Smooth muscle cell of the pulmonary artery (primary cell): ENCODE results near the gene TM2D3. TPM values are rescaled to one million over a fixed set of nuclear protein-coding genes. Genes with fewer than 3 reads are reported as not detected.

Experiments used
- total RNA-seq: library from RNA; depleted of rRNA; stranded (reverse); fragments of >200 nt; gene quantifications from 2 replicates; pipeline ENCODE4 v1.2.3, GENCODE V29; 2014

Gene TM2D3, protein sequence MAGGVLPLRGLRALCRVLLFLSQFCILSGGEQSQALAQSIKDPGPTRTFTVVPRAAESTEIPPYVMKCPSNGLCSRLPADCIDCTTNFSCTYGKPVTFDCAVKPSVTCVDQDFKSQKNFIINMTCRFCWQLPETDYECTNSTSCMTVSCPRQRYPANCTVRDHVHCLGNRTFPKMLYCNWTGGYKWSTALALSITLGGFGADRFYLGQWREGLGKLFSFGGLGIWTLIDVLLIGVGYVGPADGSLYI
- total RNA-seq: 37.5 and 40.8 TPM in 2 replicates

GRCh38 chr15:101652098-101652785, at the start of gene TM2D3:
Gene TM2D3 (minus strand): TSS chr15:101652381. CDS start chr15:101652361, 20 bp downstream.

Other genes starting within 250 kb of the TM2D3 start
- gene PCSK6, start 162.7 kb downstream of the TM2D3 start, total RNA-seq: 1.0 and 1.1 TPM in 2 replicates
- gene TARS3, start 72.1 kb upstream of the TM2D3 start, total RNA-seq: 11.8 and 12.2 TPM in 2 replicates
- gene OR4F6, start 151.1 kb upstream of the TM2D3 start, total RNA-seq: not detected in 2 replicates
- 0.07 TPM in 1 of 2 replicates, not detected in the other for gene OR4F15, start 159.8 kb upstream of the TM2D3 start, total RNA-seq